Measurements from ENCODE around the gene TMEM30A.

DNA sequence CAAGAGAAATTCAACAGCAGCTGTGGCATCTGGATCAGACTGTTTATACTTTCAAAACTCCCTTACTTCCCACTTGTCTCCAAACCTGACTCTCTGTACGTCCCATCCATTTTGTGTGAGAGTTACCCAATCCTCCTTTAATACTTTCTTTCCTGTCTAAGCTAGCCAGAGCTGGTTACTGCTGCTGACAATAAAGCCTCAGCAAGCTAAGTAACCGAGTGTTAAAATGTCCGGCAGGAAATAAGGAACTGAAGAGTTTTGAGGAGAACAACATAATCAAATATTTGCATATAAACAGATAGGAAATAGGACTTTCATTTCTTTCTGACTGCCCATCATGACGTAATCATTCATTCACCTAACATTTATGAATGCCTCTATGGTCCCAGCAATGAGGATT, 11.6 kb downstream of the TMEM30A start:
- TF ChIP-seq, protein P1, sequence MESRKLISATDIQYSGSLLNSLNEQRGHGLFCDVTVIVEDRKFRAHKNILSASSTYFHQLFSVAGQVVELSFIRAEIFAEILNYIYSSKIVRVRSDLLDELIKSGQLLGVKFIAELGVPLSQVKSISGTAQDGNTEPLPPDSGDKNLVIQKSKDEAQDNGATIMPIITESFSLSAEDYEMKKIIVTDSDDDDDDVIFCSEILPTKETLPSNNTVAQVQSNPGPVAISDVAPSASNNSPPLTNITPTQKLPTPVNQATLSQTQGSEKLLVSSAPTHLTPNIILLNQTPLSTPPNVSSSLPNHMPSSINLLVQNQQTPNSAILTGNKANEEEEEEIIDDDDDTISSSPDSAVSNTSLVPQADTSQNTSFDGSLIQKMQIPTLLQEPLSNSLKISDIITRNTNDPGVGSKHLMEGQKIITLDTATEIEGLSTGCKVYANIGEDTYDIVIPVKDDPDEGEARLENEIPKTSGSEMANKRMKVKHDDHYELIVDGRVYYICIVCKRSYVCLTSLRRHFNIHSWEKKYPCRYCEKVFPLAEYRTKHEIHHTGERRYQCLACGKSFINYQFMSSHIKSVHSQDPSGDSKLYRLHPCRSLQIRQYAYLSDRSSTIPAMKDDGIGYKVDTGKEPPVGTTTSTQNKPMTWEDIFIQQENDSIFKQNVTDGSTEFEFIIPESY (IDR thresholded peaks at IDR 0.05): no peak
- TF ChIP-seq, protein P2, sequence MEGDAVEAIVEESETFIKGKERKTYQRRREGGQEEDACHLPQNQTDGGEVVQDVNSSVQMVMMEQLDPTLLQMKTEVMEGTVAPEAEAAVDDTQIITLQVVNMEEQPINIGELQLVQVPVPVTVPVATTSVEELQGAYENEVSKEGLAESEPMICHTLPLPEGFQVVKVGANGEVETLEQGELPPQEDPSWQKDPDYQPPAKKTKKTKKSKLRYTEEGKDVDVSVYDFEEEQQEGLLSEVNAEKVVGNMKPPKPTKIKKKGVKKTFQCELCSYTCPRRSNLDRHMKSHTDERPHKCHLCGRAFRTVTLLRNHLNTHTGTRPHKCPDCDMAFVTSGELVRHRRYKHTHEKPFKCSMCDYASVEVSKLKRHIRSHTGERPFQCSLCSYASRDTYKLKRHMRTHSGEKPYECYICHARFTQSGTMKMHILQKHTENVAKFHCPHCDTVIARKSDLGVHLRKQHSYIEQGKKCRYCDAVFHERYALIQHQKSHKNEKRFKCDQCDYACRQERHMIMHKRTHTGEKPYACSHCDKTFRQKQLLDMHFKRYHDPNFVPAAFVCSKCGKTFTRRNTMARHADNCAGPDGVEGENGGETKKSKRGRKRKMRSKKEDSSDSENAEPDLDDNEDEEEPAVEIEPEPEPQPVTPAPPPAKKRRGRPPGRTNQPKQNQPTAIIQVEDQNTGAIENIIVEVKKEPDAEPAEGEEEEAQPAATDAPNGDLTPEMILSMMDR (IDR thresholded peaks at IDR 0.05; ENCODE audit: low read depth, low read length, missing input control): no peak
- TF ChIP-seq YY1 (IDR thresholded peaks at IDR 0.05) (no peak), EGR1 (IDR thresholded peaks at IDR 0.05; ENCODE audit: low read depth in 2 of 2) (no peak), JUND (IDR thresholded peaks at IDR 0.05) (no peak), SP1 (IDR thresholded peaks at IDR 0.05) (no peak)
- TF ChIP-seq, protein P3, sequence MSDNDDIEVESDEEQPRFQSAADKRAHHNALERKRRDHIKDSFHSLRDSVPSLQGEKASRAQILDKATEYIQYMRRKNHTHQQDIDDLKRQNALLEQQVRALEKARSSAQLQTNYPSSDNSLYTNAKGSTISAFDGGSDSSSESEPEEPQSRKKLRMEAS (IDR thresholded peaks at IDR 0.05): no peak

Measured in liver (tissue), 3 donors.